ENCODE data around the gene RPS6KA4. TPM values are rescaled to one million over a fixed set of nuclear protein-coding genes. Genes with fewer than 3 reads are reported as not detected.

Gene RPS6KA4
- total RNA-seq, 5 donors from 2014 or later (not counting 1 experiment from before 2014, with no cell fraction given), result 16.5 to 48.7 (median 43.7) TPM

- H3K27me3 ChIP-seq (replicated peaks in 1 of 2; ENCODE audit: control insufficient read depth in 2 of 2, extremely low read depth in 1 of 2, insufficient read depth in 2 of 2, low read length in 1 of 2), result no peaks in the 10 kb centered on the region
- peak within 1 kb of the TSS; percentile 72 for H3K4me3 ChIP-seq (ENCODE audit: control insufficient read depth in 1 of 2, extremely low read depth in 1 of 2, low read length in 1 of 2)
- Mint-ChIP-seq H3K4me1 (peaks cover 29 to 48% (median 43%) of the 10 kb centered on the region in 3 donors), H3K4me3 (peak within 1 kb of the TSS; percentile 82 to 92 (median 83)), H3K9me3 (no peaks in the 10 kb centered on the region), H3K27ac (peak within 1 kb of the TSS; percentile 94 to 95), H3K27me3 (no peaks in the 10 kb centered on the region), H3K36me3 (peaks cover 15% of the 10 kb centered on the region)
- peak within 1 kb of the TSS; percentile 89 for H3K27ac ChIP-seq (ENCODE audit: low read length)
- POLR2A ChIA-PET, result interaction anchor here (0.5 to 1.9 kb wide), 3 partner anchors 22 to 1458 kb away, joined by 4 to 6 read pairs (median 4); partner anchors contain the start of genes PRDX5 (in 2 of the 2) and TRMT112 (in 1 of the 2)
- H3K4me1 ChIP-seq (ENCODE audit: control insufficient read depth in 1 of 2, extremely low read depth in 1 of 2, insufficient read depth in 2 of 2, low read length in 2 of 2), result peaks cover 14 to 58% of the 10 kb centered on the region in 2 experiments
- CTCF ChIA-PET, result interaction anchor here in 1 of 2 donors (1.0 kb wide), 2 partner anchors 22 to 349 kb away, joined by 3 to 14 read pairs; partner anchors contain the start of genes PRDX5 and TRMT112
- ATAC-seq (replicated peaks in 1 of 4) (peak; percentile 91 to 93 (median 92)), DNase-seq (peak; percentile 72 to 96 (median 90))
- WGBS (ENCODE audit: insufficient coverage), result 0% methylated on average over 10 of the region's 16 CpGs
- H3K36me3 ChIP-seq (ENCODE audit: control insufficient read depth in 2 of 2, extremely low read depth in 1 of 2, insufficient read depth in 1 of 2, low read length in 1 of 2), result peaks cover 8 to 52% of the 10 kb centered on the region in 2 donors
- H3K9me3 ChIP-seq, result no peaks in the 10 kb centered on the region
These were observed 19.1 kb upstream of the RPS6KA4 start, which contains the start of gene CCDC88B for GRCh38 chr11:64339754-64340408. Gene CCDC88B (plus strand): TSS chr11:64340204. CDS start chr11:64340267, 63 bp downstream.

- DNase-seq, result peak; percentile 22 to 83 (median 62)
- H3K9me3 Mint-ChIP-seq, result no peaks in the 10 kb centered on the region
- Histone ChIP-seq H3K27me3 (replicated peaks in 1 of 2; ENCODE audit: control insufficient read depth in 2 of 2, extremely low read depth in 1 of 2, insufficient read depth in 2 of 2, low read length in 1 of 2) (no peaks in the 10 kb centered on the region), H3K36me3 (ENCODE audit: control insufficient read depth in 2 of 2, extremely low read depth in 1 of 2, insufficient read depth in 1 of 2, low read length in 1 of 2) (peaks cover 8 to 51% of the 10 kb centered on the region in 2 donors), H3K4me1 (ENCODE audit: control insufficient read depth in 1 of 2, extremely low read depth in 1 of 2, insufficient read depth in 2 of 2, low read length in 2 of 2) (peaks cover 14 to 58% of the 10 kb centered on the region in 2 experiments), H3K27ac (ENCODE audit: low read length) (peak overlapping the region; percentile 89), H3K4me3 (ENCODE audit: control insufficient read depth in 1 of 2, extremely low read depth in 1 of 2, low read length in 1 of 2) (peak overlapping the region; percentile 72), H3K9me3 (no peaks in the 10 kb centered on the region)
- 22% methylated on average over 29 of the region's 33 CpGs for WGBS (ENCODE audit: insufficient coverage)
- ChIA-PET CTCF (interaction anchor here in 1 of 2 donors (1.0 to 1.3 kb wide), 2 partner anchors 23 kb away, joined by 5 to 14 read pairs; partner anchors contain the start of genes PRDX5 and TRMT112), POLR2A (interaction anchor here in 1 of 2 donors (0.5 to 1.9 kb wide), 2 partner anchors 23 to 1459 kb away, joined by 4 to 6 read pairs; partner anchors contain the start of genes PRDX5 and TRMT112)
- H3K27ac Mint-ChIP-seq, result peak overlapping the region; percentile 94 to 95
- peaks cover 23% of the 10 kb centered on the region for H3K36me3 Mint-ChIP-seq
- peaks cover 36 to 48% (median 46%) of the 10 kb centered on the region in 3 donors for H3K4me1 Mint-ChIP-seq
- ATAC-seq (replicated peaks in 1 of 4), result peak; percentile 48 to 58 (median 56)
- peak overlapping the region; percentile 82 to 92 (median 83) for H3K4me3 Mint-ChIP-seq
- H3K27me3 Mint-ChIP-seq, result no peaks in the 10 kb centered on the region
These were observed 18.2 kb upstream of the RPS6KA4 start for GRCh38 chr11:64340671-64341335.

GRCh38 chr11:64341429-64341828 is 17.5 kb upstream of the RPS6KA4 start:
- ChIA-PET POLR2A (interaction anchor here in 1 of 2 donors (1.9 kb wide), 1 partner anchor 24 kb away, joined by 4 read pairs; the partner anchor contains the start of genes PRDX5 and TRMT112), CTCF (interaction anchor here in 1 of 2 donors (1.3 kb wide), 1 partner anchor 24 kb away, joined by 5 read pairs; the partner anchor contains the start of genes PRDX5 and TRMT112)
- Mint-ChIP-seq H3K36me3 (peaks cover 25% of the 10 kb centered on the region), H3K4me1 (peaks cover 37 to 48% (median 46%) of the 10 kb centered on the region in 3 donors), H3K27ac (peak overlapping the region in 1 of 2 donors; percentile 44), H3K4me3 (peak overlapping the region; percentile 82 to 92 (median 83)), H3K9me3 (no peaks in the 10 kb centered on the region), H3K27me3 (no peaks in the 10 kb centered on the region)
- DNase-seq, result no peak
- no peaks in the 10 kb centered on the region for H3K9me3 ChIP-seq
- peaks cover 11 to 53% of the 10 kb centered on the region in 2 donors for H3K36me3 ChIP-seq (ENCODE audit: control insufficient read depth in 2 of 2, extremely low read depth in 1 of 2, insufficient read depth in 1 of 2, low read length in 1 of 2)
- 90% methylated on average over 18 of the region's 21 CpGs for WGBS (ENCODE audit: insufficient coverage)
- ATAC-seq (replicated peaks in 1 of 4), result no peak
- no peak overlapping the region for H3K4me3 ChIP-seq (ENCODE audit: control insufficient read depth in 1 of 2, extremely low read depth in 1 of 2, low read length in 1 of 2)
- H3K4me1 ChIP-seq (ENCODE audit: control insufficient read depth in 1 of 2, extremely low read depth in 1 of 2, insufficient read depth in 2 of 2, low read length in 2 of 2), result peaks cover 14 to 58% of the 10 kb centered on the region in 2 experiments
- H3K27me3 ChIP-seq (replicated peaks in 1 of 2; ENCODE audit: control insufficient read depth in 2 of 2, extremely low read depth in 1 of 2, insufficient read depth in 2 of 2, low read length in 1 of 2), result no peaks in the 10 kb centered on the region
- no peak overlapping the region for H3K27ac ChIP-seq (ENCODE audit: low read length)

- no peaks in the 10 kb centered on the region for H3K27me3 Mint-ChIP-seq
- H3K36me3 Mint-ChIP-seq, result peaks cover 25% of the 10 kb centered on the region
- 30% methylated on average over 45 of the region's 55 CpGs for WGBS (ENCODE audit: insufficient coverage)
- DNase-seq (peak; percentile 75 to 93 (median 86)), ATAC-seq (replicated peaks in 1 of 4) (peak; percentile 63 to 66 (median 64))
- no peak overlapping the region for H3K27ac Mint-ChIP-seq
- H3K4me3 Mint-ChIP-seq, result peak overlapping the region; percentile 9 to 92 (median 13)
- Histone ChIP-seq H3K27ac (ENCODE audit: low read length) (no peak overlapping the region), H3K4me1 (ENCODE audit: control insufficient read depth in 1 of 2, extremely low read depth in 1 of 2, insufficient read depth in 2 of 2, low read length in 2 of 2) (peaks cover 14 to 58% of the 10 kb centered on the region in 2 experiments), H3K36me3 (ENCODE audit: control insufficient read depth in 2 of 2, extremely low read depth in 1 of 2, insufficient read depth in 1 of 2, low read length in 1 of 2) (peaks cover 15 to 53% of the 10 kb centered on the region in 2 donors), H3K27me3 (replicated peaks in 1 of 2; ENCODE audit: control insufficient read depth in 2 of 2, extremely low read depth in 1 of 2, insufficient read depth in 2 of 2, low read length in 1 of 2) (no peaks in the 10 kb centered on the region), H3K4me3 (ENCODE audit: control insufficient read depth in 1 of 2, extremely low read depth in 1 of 2, low read length in 1 of 2) (peak overlapping the region in 1 of 2 donors; percentile 24), H3K9me3 (no peaks in the 10 kb centered on the region)
- H3K9me3 Mint-ChIP-seq, result no peaks in the 10 kb centered on the region
- CTCF ChIA-PET, result interaction anchor here in 1 of 2 donors (0.6 to 1.3 kb wide), 5 partner anchors 24 to 138 kb away, joined by 3 to 7 read pairs (median 5); partner anchors contain the start of genes PRDX5 and TRMT112
- H3K4me1 Mint-ChIP-seq, result peaks cover 37 to 48% (median 44%) of the 10 kb centered on the region in 3 donors
- POLR2A ChIA-PET, result interaction anchor here (0.6 to 1.9 kb wide), 3 partner anchors 24 to 571 kb away, joined by 3 to 6 read pairs (median 4); partner anchors contain the start of genes PRDX5 (in 2 of the 2) and TRMT112 (in 2 of the 2)
These were observed 16.8 kb upstream of the RPS6KA4 start for GRCh38 chr11:64341851-64342791.

GRCh38 chr11:64342869-64343745 is 15.9 kb upstream of the RPS6KA4 start:
- no peaks in the 10 kb centered on the region for H3K27me3 Mint-ChIP-seq
- ChIA-PET CTCF (interaction anchor here (0.6 to 1.1 kb wide), 4 partner anchors 12 to 139 kb away, joined by 4 to 6 read pairs (median 4); partner anchors contain the start of genes PRDX5 (in 1 of the 2) and TRMT112 (in 1 of the 2)), POLR2A (interaction anchor here (0.6 to 1.2 kb wide), 2 partner anchors 26 to 570 kb away, joined by 3 to 6 read pairs; partner anchors contain the start of genes PRDX5 (in 1 of the 2) and TRMT112 (in 1 of the 2))
- peaks cover 37 to 40% (median 39%) of the 10 kb centered on the region in 3 donors for H3K4me1 Mint-ChIP-seq
- H3K4me3 Mint-ChIP-seq, result peak overlapping the region in 1 of 3 donors; percentile 92
- no peak overlapping the region for H3K4me3 ChIP-seq (ENCODE audit: control insufficient read depth in 1 of 2, extremely low read depth in 1 of 2, low read length in 1 of 2)
- no peaks in the 10 kb centered on the region for H3K9me3 Mint-ChIP-seq
- no peak overlapping the region for H3K27ac Mint-ChIP-seq
- peaks cover 20% of the 10 kb centered on the region for H3K36me3 Mint-ChIP-seq
- H3K27ac ChIP-seq (ENCODE audit: low read length), result no peak overlapping the region
- peaks cover 19 to 52% of the 10 kb centered on the region in 2 donors for H3K36me3 ChIP-seq (ENCODE audit: control insufficient read depth in 2 of 2, extremely low read depth in 1 of 2, insufficient read depth in 1 of 2, low read length in 1 of 2)
- no peak for ATAC-seq (replicated peaks in 1 of 4)
- WGBS (ENCODE audit: insufficient coverage), result 86% methylated on average over 21 of the region's 29 CpGs
- H3K27me3 ChIP-seq (replicated peaks in 1 of 2; ENCODE audit: control insufficient read depth in 2 of 2, extremely low read depth in 1 of 2, insufficient read depth in 2 of 2, low read length in 1 of 2), result no peaks in the 10 kb centered on the region
- no peaks in the 10 kb centered on the region for H3K9me3 ChIP-seq
- peak in 1 of 35 experiments; percentile 26 for DNase-seq
- peaks cover 14 to 58% of the 10 kb centered on the region in 2 experiments for H3K4me1 ChIP-seq (ENCODE audit: control insufficient read depth in 1 of 2, extremely low read depth in 1 of 2, insufficient read depth in 2 of 2, low read length in 2 of 2)

Data from T-cell (primary cell).